NCI-H748 treated with DMSO at 0.1 percent for 48 hours (cell line): ENCODE results near the gene RPAP2.
"Not testable (repeated sequence)": the region's sequence is repeated elsewhere in the genome, so short reads cannot be mapped to it uniquely, and the experiment has no call there.

Experiments
- DNase-seq: peaks from one replicate; lab custom pipeline; 2025; lab: John Stamatoyannopoulos, UW

The RPAP2 gene

DNA sequence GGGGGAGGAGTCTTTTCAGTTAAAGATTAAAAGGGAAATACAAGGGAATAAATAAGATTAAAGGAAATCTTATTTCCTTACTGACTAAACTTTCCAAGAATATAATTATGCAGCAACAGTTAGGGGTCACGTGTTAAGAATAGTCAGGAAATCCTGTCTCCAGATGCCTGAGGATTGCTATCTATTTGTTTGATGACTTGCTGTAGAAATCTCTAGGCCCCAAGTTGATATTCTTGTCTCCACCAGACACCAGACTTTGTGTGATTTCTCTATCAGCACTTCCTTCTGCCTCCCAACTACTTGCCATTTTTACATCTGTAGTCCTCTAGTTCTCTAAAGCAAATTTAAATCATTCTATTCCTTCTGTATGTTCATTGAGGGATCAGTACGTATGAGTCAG lies 77.5 kb downstream of the RPAP2 start:
- DNase-seq: no peak

DNA sequence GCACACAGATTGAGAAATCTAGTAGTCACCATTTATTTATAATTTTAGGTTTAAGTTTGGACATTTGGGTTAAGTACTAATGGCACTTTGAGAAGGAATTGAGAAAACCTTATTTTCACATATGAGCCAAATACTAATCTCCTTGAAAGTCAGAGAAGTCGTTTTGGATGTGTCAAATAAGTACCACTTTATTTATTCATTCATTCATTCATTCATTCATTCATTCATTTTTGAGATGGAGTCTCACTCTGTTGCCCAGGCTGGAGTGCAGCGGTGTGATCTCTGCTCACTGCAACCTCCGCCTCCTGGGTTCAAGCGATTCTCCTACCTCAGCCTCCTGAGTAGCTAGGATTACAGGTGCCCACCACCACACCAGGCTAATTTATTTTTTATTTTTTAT lies 79.1 kb downstream of the RPAP2 start:
- DNase-seq: not testable (repeated sequence)

DNA sequence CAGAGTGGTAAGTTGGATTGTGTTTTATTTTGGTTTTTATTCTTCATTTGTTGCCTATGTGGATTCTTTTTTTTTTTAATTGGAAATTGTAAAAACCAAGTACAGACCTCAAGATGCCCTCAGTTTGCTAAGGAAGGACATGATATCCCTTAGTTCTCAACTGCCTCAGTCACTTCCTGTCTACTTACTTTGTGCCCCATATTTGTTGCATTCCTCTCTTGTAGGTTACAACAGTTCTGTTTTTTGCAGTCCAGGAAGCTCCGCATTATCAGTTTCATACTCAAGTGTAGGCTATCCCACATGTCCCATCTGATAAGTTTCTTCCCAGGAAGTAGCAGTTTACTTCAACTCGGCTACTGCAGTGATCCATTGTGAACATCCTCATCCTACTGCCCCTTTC lies 82.0 kb downstream of the RPAP2 start:
- DNase-seq: no peak

DNA sequence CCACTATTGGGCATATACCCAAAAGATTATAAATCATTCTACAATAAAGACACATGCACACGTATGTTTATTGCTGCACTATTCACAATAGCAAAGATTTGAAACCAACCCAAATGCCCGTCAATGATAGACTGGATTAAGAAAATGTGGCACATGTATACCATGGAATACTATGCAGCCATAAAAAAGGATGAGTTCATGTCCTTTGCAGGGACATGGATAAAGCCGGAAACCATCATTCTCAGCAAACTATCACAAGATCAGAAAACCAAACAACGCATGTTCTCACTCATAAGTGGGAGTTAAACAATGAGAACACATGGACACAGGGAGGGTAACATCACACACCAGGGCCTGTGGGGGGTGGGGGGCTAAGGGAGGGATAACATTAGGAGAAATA lies 95.1 kb downstream of the RPAP2 start:
- not testable (repeated sequence) for DNase-seq

DNA sequence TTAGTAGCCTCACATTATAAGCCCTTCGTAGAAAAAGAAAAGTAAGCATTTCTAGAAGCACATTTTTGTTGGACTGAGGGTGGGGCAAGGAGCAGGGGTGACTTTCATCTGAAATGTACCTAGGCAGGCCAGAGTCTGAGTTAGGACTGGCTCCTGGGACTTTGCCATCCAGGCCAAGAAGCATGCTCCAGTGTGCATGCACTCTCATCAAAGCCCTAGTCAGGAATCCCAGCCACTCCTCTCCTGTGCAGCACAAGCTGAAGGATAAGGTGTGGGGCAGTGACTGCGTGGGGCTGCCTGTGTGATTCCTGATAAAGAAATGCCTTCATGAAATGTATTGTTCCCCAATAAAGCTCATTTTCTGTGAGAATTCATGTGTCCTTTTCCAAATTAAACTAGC lies 99.7 kb downstream of the RPAP2 start:
- no peak for DNase-seq

DNA sequence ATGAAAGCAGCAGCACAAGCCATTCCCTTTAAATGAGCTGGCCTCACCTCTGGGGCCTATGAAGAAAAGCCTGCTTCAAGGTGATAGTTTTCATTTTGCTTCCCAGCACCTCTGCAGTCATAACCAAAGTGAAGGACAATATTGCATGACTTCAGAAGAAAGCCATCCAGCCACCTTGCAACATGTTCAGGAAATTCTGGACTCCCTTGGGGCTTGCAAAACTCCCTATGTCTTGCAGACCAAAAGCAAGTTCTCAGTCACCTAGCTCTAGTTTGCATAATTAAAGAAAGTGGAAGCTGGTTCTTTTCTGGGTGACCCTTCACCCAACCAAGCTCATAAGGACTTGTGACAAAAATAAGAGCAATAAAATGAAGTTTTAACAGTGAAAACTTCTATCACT lies 100.2 kb downstream of the RPAP2 start:
- no peak for DNase-seq

DNA sequence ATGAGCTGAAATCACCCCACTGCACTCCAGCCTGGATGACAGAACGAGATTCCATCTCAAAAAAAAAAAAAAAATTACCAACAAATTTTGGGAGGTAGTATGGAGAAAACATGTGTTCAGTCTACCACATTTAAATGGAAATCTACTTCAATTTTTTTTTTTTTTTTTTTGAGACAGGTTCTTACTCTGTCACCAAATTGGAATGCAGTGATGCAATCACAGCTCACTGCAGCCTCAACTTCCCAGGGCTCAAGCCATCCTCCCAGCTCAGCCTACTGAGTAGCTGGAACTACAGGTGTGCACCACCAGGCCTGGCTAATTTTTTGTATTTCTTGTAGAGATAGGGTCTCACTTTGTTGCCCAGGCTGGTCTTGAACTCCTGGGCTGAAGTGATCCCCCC lies 105.8 kb downstream of the RPAP2 start:
- no peak for DNase-seq

DNA sequence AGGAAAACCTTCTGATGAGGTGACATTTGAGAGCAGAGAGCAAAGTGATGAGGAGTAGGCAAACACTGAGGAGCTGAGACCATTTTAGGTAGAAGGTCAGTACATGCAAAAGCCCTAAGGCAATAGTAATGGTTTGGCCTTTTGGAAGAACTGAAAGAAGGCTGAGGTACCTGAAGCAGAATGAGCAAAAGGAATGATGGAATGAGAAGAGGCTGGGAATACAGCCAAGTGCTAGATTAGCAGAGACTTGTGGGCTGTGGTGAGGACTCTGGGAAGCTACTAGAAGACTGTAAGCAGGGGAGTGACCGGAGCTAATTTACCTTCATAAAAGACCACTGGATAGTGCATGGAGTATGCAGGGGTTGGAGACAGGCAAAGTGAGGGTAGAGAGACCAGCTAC lies 110.0 kb downstream of the RPAP2 start:
- DNase-seq: no peak

DNA sequence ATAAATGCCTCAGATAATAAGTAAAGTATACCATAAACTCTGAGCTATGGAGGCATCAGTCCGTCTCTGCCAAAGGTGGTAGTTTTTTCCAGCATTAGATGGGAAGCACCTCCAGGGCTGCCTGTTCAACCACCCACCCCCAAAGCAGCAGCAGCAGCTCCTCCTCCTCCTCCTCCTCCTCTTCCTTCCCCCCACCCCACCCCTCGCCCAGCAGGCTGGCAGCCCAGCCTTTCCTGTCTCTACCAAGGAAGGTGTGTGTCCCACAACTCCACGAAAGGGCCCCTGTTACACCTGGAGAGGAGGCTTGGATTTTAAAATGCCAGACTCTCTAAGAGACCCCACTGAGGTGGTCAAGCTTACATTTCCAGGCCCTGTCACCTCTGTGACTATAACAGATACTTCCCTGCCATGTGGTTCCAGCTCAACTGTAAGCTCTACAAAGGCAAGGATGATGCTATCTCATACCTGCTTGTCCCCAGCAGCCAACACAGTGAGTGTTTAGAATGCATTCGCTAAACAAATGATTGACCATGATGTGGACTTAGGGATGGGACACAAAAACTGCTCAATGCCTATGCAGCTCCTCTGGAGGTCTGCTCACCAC lies 111.2 kb downstream of the RPAP2 start:
- DNase-seq: no peak

DNA sequence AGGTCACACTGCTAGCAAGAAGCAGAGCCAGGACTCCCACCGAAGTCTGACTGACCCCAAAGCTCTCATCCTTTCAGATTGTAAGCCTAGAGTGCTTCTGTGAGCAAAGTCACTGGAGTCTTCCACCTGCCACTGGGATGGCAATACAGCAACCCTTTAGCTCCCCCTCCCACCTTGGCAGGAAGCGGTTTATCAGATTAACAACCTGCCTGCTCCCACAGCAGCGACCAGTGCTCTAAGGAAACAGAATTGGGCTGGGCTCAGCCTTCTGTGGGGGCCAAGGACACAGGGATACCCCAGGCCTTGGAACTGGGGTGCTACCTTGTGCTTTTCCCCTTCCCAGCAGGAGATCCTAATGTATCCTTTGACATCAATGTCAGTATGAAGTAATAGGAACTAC lies 111.8 kb downstream of the RPAP2 start:
- no peak for DNase-seq

DNA sequence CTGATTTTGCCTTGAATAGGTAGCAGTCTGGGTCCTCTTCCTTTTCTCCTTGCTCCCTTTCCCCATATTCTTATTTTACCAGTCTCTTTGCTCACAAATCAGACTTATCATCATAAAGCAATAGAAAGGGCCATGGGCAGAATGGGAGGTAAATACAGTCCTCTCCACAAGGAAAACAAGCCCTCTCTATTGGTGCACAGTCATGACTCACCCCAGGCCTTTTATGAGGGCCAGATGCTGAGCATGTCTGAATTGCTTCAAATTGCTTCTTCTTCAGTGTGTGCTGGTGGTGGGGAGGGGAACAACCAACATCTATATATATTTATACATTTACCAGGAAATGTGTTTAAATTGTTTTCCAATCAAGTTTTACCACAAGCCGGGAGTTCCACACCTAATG lies 112.7 kb downstream of the RPAP2 start:
- no peak for DNase-seq

DNA sequence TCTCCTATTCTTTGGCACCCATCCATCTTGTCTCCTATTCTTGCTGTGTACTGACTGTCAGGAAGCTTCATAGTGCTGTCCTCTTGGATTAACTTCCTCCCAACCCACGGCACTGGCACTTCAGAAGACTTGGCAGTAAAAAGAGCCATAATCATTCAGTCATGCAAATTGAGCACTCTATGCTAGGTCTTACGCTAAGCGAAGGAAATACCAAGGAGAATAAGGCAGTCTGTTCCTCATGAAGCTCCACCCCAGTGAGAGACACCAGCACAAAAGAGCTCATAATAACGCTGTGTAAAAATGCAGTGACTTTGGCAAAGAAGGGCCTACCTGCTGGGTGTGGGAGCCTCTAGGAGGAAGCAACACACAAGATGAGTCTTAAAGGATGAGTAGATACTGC lies 120.8 kb downstream of the RPAP2 start:
- no peak for DNase-seq

DNA sequence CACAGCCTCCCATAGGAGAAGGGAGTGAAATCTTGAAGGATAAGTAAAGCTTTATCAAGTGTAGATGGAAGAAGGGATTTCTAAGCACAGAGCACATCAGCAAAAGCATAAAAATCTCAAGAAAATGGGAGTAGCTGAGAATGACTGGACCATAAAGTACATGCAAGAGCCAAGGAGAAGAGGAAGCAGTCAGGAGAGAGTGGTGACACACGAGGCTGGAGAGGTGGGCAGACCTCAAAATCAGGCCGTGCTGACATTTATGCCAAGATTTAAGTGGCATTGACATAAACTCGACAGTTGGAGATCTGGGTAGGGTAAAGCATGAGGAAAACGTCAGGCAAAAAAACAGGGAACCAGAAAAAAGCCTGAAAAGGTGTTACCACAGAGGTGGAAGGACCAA lies 125.5 kb downstream of the RPAP2 start:
- no peak for DNase-seq

DNA sequence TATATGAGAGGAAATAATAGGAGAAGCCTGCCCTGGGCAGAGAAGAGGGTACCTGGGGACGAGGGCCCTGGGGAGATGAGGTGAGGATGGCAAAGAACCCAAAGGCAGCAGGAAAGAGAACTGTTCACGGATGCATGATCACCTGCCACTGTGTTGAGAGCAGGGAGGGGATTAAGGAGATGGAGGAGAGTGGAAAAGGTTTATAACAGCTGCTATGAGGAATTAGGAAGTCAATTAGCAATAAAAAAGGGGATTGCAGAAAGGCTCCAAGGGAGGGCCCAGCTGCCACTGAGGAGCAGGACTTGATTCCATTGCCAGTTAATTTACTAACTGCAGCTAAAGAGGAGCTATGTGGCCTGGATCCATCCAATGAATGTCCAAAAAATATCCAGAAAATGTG lies 126.8 kb downstream of the RPAP2 start:
- DNase-seq: no peak

DNA sequence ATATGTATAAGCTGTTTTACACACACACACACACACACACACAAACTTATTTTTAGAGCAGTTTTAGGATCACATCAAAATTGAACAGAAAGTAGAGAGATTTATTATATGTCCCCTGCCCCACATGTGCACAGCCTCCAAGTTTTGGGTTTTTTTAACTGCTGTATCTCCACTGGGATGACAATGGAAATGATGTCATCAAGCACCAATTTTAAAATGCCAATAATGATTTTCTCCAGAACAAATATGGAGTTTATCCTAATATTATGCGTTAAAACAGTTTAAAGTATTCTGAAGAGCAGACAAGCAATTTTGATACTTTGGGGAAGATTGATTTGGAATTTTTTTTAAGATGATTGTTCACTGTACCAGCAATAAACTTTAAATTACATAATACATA lies 131.2 kb downstream of the RPAP2 start:
- no peak for DNase-seq

DNA sequence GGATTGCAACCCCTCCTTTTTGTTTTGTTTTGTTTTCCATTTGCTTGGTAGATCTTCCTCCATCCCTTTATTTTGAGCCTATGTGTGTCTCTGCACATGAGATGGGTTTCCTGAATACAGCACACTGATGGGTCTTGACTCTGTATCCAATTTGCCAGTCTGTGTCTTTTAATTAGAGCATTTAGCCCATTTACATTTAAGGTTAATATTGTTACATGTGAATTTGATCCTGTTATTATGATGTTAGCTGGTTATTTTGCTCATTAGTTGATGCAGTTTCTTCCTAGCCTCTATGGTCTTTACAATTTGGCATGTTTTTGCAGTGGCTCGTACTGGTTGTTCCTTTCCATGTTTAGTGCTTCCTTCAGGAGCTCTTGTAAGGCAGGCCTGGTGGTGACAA lies 135.7 kb downstream of the RPAP2 start:
- not testable (repeated sequence) for DNase-seq

DNA sequence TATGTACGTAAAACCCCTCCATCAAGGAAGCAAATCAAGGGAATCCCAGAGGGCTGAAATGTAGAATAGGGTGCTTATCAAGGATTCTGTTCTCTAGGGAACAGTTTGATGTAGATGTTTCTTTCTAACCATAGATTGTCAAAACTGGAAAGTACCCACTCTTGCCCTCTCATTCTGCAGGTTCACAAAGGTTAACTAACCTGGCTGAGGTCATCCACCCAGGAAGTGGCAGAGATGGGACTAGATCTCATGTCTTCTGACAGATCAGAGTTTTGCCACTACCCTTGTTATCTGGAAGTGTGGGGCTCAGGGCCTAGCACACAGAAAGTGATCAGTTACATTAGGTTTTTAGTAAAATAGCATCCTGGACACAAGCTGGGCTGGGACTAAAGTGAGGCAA lies 140.4 kb downstream of the RPAP2 start:
- DNase-seq: no peak

DNA sequence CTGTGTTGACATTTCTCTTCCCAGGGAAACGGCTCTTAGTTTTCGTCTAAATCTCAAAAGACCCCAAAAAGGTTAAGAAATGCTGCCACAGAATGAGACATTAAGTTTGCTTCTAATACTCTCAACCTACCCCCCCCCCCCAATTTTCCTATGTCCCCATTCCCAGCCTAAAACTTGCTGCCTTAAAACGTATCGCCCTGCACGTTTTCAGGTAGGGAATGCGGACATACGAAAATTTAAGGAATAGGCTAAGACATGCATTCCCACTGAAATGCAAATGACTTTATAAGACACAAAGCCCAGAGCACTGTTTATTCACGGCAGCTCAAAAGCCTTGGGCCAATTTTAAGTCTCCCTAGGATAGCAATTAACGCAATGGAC lies 142.4 kb downstream of the RPAP2 start:
- DNase-seq: no peak

DNA sequence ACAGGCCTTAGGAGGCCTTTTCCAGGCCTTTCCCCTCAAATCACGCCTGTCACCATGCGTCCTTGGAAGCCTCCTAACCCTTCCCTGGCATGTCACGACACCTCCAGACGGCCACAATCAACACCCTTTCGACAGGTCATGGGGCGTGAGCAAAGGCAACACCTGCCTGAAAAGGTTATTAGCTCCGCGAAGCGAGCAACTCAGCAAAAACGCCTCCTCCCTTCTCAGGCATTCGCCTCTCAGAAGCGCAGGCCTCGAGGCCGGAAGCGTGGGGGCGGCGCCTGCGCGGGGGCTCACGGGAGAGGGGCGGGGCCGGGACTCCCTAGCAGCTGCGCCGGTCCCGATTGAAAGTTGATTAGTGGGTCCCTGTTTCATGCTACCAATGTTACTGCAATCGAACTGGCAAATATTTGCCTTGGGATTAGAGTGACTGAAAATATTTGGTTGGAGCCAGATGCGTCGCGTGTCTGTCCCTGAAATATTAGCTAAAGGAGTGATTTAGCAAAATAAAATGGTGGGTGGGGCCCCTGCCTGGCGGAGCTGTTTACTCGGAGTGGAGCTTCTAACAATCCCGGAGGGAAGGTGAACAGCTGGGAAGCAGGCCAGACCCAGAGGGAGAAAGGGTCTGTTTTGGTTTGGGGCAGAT lies 143.0 kb downstream of the RPAP2 start:
- peak; percentile 80 for DNase-seq

DNA sequence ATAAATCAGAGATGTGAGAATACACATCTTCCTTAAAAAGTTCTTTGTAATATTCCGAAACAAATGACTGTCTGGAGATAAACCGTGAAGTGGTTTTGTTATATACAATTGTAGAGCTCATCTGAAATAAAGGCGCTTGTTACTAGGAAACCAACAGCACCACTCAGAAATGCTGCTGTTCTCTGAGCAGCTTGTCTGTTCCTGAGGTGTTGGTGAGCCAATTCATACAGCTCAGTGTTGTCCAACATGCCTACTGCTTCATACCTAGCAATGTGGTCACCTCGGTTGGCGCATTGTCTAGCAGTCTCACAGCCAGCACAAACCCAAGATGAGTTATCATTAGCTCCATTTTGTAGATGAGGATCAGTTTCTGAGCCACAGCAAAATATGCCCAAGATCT lies 143.5 kb downstream of the RPAP2 start:
- peak; percentile 74 for DNase-seq

DNA sequence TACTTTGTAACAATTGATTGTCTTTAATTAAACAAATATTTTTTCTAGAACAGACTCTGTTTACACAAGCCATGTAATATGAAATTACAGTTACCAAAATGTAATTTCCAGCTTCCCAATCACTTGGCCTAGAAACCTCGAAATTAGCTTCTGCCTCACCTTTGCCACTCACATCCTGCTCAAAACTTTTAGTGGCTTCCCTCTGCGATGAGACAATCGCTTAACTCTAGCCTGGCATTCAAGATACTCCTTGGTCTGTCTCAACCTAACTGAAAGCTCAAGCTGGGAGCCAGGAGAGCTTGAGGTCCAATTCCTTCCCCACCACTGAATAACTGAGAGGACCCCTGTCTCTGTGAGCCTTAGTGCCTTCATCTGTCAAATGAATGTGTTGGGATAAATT lies 145.0 kb downstream of the RPAP2 start:
- DNase-seq: no peak

DNA sequence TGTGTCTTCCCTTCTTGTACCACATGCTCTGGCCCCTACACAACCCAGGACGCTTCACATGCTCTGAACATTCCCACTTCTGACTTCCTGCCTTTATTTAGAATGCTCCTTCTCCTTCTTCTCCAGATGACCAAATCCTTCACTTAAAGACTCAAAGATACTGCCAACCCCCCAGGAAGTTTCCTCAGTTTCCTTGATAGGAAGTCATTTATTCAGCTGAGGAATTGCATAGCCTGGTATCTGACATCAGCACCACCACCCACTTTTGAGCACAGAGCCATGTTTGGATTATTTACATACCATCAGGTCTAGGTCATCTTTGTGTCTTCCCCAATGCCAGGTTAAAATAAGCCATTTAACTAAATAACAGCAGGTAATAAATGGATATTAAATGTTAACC lies 145.5 kb downstream of the RPAP2 start:
- DNase-seq: no peak

DNA sequence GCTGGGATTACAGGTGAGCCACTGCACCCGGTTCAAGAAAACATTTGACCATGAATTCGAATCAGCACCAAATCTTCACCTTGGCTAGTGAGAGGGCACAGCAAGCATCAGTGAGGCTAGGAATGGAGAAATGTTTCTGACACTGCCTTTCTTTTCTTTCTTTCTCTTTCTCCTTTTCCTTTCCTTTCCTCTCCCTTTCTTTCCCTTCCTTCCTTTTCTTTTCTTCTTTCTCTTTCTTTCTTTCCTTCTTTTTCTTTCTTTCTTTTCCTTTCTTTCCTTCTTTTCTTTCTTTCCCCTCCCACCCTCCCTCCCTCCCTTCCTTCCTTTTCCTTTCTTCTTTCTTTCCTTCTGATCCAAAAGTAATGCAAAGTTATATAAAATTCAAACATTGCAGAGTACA lies 147.0 kb downstream of the RPAP2 start:
- DNase-seq: no peak

DNA sequence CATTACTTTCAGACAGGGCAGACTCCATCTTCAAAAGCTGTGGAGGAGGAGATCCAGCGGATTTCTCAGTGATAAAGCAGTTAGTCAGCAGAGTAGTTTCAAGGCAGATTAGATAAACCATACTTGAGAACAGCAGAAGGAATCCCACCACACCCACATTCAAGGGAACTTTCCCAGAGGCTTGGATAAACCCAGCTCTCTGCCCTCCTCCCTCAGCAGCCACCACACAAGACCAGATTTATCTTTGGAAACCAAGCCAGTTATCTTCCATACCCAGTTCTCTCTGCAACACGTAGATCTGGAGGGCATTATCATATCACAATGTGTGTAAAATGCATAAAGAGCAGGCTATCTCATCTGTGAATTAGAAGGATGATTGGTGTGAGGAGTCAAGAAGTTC lies 147.7 kb downstream of the RPAP2 start:
- no peak for DNase-seq
